Memory B cell (primary cell): Measurements from ENCODE around the gene OR5D16.
"Not testable (repeated sequence)": the region's sequence is repeated elsewhere in the genome, so short reads cannot be mapped to it uniquely, and the experiment has no call there.

ENCODE experiments used
- ATAC-seq: fragments of 150-1000 bp; cut with Tn5 transposase; 2 replicates; pipeline ENCODE4 v1.10.0; 2021; ENCODE audit warnings: low read depth, mild to moderate bottlenecking, moderate library complexity
- DNase-seq, 2 donors: peaks; one replicate each; pipeline ENCODE4 v3.0.0; 2022; ENCODE audit warnings: low spot score in 2 of 2
- H3K27ac Mint-ChIP-seq: one replicate; pipeline ENCODE4 v1.8.0; 2022; ENCODE audit warnings: mild to moderate bottlenecking, moderate library complexity, mixed read lengths
- H3K27me3 Mint-ChIP-seq: one replicate; pipeline ENCODE4 v1.8.0; 2022; ENCODE audit warnings: mixed read lengths
- H3K36me3 Mint-ChIP-seq: one replicate; pipeline ENCODE4 v1.8.0; 2022; ENCODE audit warnings: mild to moderate bottlenecking, mixed read lengths
- H3K4me1 Mint-ChIP-seq: one replicate; pipeline ENCODE4 v1.8.0; 2022; ENCODE audit warnings: mixed read lengths
- H3K4me3 Mint-ChIP-seq: one replicate; pipeline ENCODE4 v1.8.0; 2022; ENCODE audit warnings: mild to moderate bottlenecking, moderate library complexity, mixed read lengths
- H3K9me3 Mint-ChIP-seq: one replicate; pipeline ENCODE4 v1.8.0; 2022; ENCODE audit warnings: mixed read lengths

Gene OR5D16

DNA sequence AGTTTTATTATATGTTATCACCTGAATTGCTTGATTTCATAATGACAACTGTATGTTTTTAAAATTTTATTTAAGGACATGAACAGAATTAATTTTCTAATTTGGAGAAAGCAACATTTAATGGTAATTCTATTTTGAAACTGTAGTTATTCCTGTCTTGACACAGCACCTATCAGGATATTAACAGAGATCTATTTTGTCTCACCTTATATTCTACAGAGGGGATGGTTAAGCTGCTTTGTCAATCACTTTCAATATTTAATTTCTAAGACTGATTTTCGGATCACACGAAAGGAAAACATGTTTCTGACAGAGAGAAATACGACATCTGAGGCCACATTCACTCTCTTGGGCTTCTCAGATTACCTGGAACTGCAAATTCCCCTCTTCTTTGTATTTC, at the start of gene OR5D16:
Gene OR5D16 (plus strand): TSS at position 301 of the 400 bp plus-strand sequence. CDS start 0 bp downstream, at position 301.
- no peak for ATAC-seq
- no peaks in the 10 kb centered on the region for H3K4me1 Mint-ChIP-seq
- DNase-seq = no peak
- H3K27ac Mint-ChIP-seq = no peak within 1 kb of the TSS
- H3K4me3 Mint-ChIP-seq = no peak within 1 kb of the TSS
- H3K27me3 Mint-ChIP-seq = no peaks in the 10 kb centered on the region
- H3K9me3 Mint-ChIP-seq = peaks cover 7% of the 10 kb centered on the region
- H3K36me3 Mint-ChIP-seq = no peaks in the 10 kb centered on the region

DNA sequence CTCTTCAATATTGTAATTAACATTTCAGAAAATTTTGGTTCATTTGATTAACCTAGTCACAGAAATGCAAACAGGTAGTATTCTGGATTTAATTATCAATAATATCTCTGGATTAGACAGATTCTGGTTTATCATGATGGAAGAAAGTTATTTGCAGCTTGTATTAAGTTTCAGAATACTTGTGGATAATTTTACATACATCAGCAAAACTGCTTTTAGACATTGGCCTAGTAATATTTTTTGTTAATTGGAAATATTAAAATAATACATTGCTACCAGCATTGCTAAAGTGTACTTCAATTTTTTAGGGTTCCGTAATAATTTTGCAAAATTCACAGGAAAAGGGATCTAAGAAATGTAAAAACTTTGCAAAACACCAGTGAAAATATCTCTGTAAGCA, 46.9 kb upstream of the OR5D16 start:
- Mint-ChIP-seq H3K4me3 (no peak overlapping the region), H3K4me1 (no peaks in the 10 kb centered on the region), H3K27ac (no peak overlapping the region), H3K9me3 (peaks cover 8% of the 10 kb centered on the region), H3K27me3 (no peaks in the 10 kb centered on the region), H3K36me3 (no peaks in the 10 kb centered on the region)
- ATAC-seq (no peak), DNase-seq (no peak)

DNA sequence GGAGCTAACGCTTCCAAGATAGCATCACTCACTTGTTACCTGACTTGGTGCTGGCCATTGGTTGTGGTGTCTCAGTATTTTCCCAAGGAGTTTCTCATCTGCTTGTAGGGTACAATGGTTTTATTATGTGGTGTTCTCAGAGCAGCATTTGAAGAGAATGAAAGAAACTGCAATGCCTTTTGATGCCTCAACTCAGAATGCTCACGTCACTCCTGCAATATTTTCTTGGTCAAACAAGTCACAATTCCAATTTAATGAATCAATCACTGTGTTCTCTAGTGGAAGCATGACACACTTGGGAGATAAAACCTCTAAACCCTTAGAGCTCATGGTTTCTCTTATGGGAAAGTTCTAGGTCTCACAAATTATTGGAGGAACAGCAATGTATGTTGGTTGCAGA, 45.2 kb upstream of the OR5D16 start:
- ATAC-seq = no peak
- no peaks in the 10 kb centered on the region for H3K4me1 Mint-ChIP-seq
- no peaks in the 10 kb centered on the region for H3K36me3 Mint-ChIP-seq
- no peak overlapping the region for H3K4me3 Mint-ChIP-seq
- no peak overlapping the region for H3K27ac Mint-ChIP-seq
- DNase-seq = no peak
- no peaks in the 10 kb centered on the region for H3K27me3 Mint-ChIP-seq
- H3K9me3 Mint-ChIP-seq = peaks cover 5% of the 10 kb centered on the region

DNA sequence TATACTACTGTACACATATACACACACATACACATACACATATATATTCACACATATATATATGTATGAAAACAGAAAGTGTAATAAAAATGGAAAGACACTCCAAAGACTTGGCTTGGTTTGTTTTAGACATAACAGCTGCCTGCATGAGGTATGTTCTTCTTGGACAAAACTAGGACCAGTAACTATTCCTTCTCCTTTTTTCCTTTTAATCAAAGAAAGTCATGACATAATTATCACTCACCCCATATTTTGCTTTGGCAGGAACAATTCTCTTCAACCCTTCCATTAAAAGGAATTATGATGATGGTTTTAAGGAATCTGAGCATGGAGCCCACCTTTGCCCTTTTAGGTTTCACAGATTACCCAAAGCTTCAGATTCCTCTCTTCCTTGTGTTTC, 43.3 kb upstream of the OR5D16 start, which contains the start of gene OR5D14:
Gene OR5D14 (plus strand): TSS at position 301 of the 400 bp plus-strand sequence. CDS start 0 bp downstream, at position 301.
- H3K4me3 Mint-ChIP-seq = no peak within 1 kb of the TSS
- H3K27me3 Mint-ChIP-seq = no peaks in the 10 kb centered on the region
- H3K9me3 Mint-ChIP-seq = peaks cover 7% of the 10 kb centered on the region
- no peak for ATAC-seq
- H3K36me3 Mint-ChIP-seq = no peaks in the 10 kb centered on the region
- no peak for DNase-seq
- H3K27ac Mint-ChIP-seq = no peak within 1 kb of the TSS
- H3K4me1 Mint-ChIP-seq = no peaks in the 10 kb centered on the region

DNA sequence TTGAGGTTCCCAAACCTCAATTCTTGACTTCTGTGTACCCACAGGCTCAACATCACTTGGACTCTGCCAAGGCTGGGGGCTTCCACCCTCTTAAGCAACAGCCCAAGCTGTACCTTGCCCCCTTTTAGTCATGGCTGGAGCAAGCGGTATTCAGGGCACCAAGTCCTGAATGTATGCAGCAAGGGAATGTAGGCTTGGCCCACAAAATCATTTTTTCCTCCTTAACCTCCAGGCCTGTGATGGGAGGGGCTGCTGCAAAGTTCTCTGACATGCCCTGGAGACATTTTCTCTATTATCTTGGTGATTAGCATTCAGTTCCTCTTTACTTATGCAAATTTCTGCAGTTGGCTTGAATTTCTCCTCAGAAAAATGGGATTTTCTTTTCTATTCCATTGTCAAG, 32.3 kb upstream of the OR5D16 start:
- no peak overlapping the region for H3K4me3 Mint-ChIP-seq
- no peaks in the 10 kb centered on the region for H3K36me3 Mint-ChIP-seq
- DNase-seq (no peak), ATAC-seq (no peak)
- peaks cover 9% of the 10 kb centered on the region for H3K9me3 Mint-ChIP-seq
- H3K27me3 Mint-ChIP-seq = no peaks in the 10 kb centered on the region
- H3K4me1 Mint-ChIP-seq = no peaks in the 10 kb centered on the region
- no peak overlapping the region for H3K27ac Mint-ChIP-seq

DNA sequence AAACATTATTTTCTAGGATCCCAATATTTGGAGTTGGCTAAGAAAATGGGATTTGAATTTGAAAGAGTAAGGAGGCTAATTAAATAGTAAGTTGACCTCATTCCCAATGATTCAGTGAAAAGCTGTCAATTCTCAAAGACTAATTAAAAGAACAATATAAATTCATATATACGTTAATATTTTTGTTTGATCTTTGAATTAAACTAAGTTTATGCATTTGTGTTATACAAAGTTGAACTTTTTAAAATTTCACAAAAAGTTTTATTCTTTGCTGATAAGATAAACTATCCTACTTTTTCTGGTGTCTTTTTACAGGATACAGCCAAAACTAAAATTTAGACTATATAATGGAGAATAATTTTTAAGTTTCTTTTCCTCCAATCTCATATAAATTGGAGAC, 27.5 kb upstream of the OR5D16 start, which contains the start of gene OR5L1:
Gene OR5L1 (plus strand): TSS at position 301 of the 400 bp plus-strand sequence. CDS start 100 bp downstream, outside the sequence.
- no peaks in the 10 kb centered on the region for H3K27me3 Mint-ChIP-seq
- DNase-seq = no peak
- no peak within 1 kb of the TSS for H3K4me3 Mint-ChIP-seq
- H3K36me3 Mint-ChIP-seq = no peaks in the 10 kb centered on the region
- no peak within 1 kb of the TSS for H3K27ac Mint-ChIP-seq
- no peaks in the 10 kb centered on the region for H3K4me1 Mint-ChIP-seq
- ATAC-seq = no peak
- H3K9me3 Mint-ChIP-seq = peaks cover 8% of the 10 kb centered on the region

DNA sequence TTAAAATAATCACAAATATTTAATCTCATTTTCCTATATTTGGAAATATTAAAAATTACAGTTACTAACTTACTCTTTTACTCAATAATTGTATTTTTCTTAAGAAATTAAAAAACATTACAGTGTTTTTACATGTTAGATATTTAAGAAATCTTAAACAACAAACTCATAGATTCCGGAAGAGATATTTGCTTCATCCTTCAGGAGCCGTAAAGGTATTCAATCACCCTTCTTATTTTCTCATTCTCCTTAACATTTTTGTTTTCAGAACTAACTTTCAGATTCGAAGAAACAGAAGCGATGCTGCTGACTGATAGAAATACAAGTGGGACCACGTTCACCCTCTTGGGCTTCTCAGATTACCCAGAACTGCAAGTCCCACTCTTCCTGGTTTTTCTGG, 19.2 kb upstream of the OR5D16 start, which contains the start of gene OR5D18:
Gene OR5D18 (plus strand): TSS at position 301 of the 400 bp plus-strand sequence. CDS start 0 bp downstream, at position 301.
- DNase-seq = no peak
- Mint-ChIP-seq H3K36me3 (peaks cover 2% of the 10 kb centered on the region), H3K27ac (no peak within 1 kb of the TSS), H3K4me3 (no peak within 1 kb of the TSS), H3K27me3 (no peaks in the 10 kb centered on the region), H3K9me3 (peaks cover 10% of the 10 kb centered on the region), H3K4me1 (no peaks in the 10 kb centered on the region)
- ATAC-seq = no peak

DNA sequence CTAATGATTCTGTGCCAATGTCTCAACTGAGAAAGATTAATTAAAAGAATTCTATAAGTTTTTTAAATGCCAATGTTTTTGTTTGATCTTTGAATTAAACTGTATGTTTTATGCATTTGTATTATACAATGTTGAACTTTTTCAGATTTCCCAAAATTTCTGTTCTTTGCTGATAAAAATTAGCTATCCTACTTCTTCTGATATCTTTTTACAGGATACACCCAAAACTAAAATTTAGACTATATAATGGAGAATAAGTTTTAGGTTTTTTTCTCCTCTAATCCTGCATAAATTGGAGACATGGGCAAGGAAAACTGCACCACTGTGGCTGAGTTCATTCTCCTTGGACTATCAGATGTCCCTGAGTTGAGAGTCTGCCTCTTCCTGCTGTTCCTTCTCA, 11.6 kb upstream of the OR5D16 start, which contains the start of gene OR5L2:
Gene OR5L2 (plus strand): TSS at position 301 of the 400 bp plus-strand sequence. CDS start 0 bp downstream, at position 301.
- peaks cover 9% of the 10 kb centered on the region for H3K9me3 Mint-ChIP-seq
- no peaks in the 10 kb centered on the region for H3K4me1 Mint-ChIP-seq
- H3K27ac Mint-ChIP-seq = no peak within 1 kb of the TSS

DNA sequence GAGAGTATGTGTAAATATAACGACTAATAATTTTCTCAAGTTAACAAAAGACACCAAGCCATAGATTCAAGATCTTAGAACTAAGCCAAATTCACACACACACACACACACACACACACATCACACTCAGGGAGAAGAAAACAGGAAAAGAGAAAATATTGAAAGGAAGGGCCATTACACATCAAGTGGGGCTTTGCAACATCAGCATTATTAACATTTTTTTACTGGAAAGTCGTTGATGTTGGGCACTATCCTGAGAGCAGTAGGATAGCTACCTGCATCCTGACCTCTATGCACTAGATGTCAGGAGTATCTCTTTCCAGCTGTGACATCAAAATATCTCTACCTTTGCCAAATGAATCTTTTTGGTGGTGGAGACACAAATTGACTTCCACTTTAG, 8.9 kb downstream of the OR5D16 start:
- Mint-ChIP-seq H3K27ac (no peak overlapping the region), H3K27me3 (no peaks in the 10 kb centered on the region), H3K4me1 (no peaks in the 10 kb centered on the region), H3K36me3 (no peaks in the 10 kb centered on the region), H3K9me3 (peaks cover 2% of the 10 kb centered on the region), H3K4me3 (no peak overlapping the region)
- ATAC-seq (no peak), DNase-seq (no peak)

More for the DNA sequence above, 11.6 kb upstream of the OR5D16 start, which contains the start of gene OR5L2:
- DNase-seq = no peak
- Mint-ChIP-seq H3K36me3 (no peaks in the 10 kb centered on the region), H3K4me3 (no peak within 1 kb of the TSS), H3K27me3 (no peaks in the 10 kb centered on the region)
- ATAC-seq = no peak

DNA sequence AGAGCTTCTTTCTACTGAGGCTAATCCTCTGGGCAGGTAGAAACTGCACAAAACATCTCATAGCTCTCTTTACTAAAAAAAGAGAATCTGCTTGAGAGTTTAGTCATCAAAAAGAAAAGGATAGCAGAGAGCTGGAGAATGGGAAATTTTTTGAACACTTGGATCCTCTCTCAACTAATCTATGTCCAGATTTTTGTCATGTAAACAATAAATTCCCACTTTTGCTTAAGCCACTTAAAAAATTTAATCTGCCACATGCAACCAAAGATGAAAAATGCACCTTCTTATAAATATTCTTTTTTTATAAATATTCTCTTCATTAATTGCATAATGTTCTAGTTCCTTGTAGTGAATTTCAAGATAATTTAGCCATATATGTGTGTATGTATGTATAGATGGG, 10.5 kb downstream of the OR5D16 start:
- H3K4me1 Mint-ChIP-seq = no peaks in the 10 kb centered on the region
- H3K27me3 Mint-ChIP-seq = no peaks in the 10 kb centered on the region
- H3K9me3 Mint-ChIP-seq = peaks cover 5% of the 10 kb centered on the region
- no peak for DNase-seq
- H3K4me3 Mint-ChIP-seq = no peak overlapping the region
- H3K27ac Mint-ChIP-seq = no peak overlapping the region
- ATAC-seq = no peak
- no peaks in the 10 kb centered on the region for H3K36me3 Mint-ChIP-seq

DNA sequence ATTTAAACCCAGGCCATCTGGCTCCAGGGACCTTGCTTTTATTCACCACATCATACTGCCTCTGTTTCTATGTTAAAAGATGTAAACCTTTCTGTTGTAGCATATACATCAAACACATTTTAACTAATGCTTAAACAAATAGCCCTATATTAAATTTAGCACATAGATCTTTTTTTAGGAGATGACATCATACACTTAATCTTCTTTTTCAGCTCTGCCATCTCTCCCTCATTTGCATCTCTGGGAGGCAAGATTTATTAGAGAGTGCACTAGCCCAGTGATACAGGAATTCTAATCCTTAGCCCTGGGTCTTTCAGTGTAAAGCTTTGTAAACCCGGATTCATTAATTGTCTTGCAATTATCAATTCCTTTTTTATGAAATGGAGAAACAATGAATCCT, 13.6 kb downstream of the OR5D16 start:
- H3K4me1 Mint-ChIP-seq = no peaks in the 10 kb centered on the region
- H3K4me3 Mint-ChIP-seq = no peak overlapping the region
- H3K27me3 Mint-ChIP-seq = no peaks in the 10 kb centered on the region
- no peak for DNase-seq
- no peak for ATAC-seq
- peaks cover 7% of the 10 kb centered on the region for H3K9me3 Mint-ChIP-seq
- H3K36me3 Mint-ChIP-seq = no peaks in the 10 kb centered on the region
- H3K27ac Mint-ChIP-seq = no peak overlapping the region

DNA sequence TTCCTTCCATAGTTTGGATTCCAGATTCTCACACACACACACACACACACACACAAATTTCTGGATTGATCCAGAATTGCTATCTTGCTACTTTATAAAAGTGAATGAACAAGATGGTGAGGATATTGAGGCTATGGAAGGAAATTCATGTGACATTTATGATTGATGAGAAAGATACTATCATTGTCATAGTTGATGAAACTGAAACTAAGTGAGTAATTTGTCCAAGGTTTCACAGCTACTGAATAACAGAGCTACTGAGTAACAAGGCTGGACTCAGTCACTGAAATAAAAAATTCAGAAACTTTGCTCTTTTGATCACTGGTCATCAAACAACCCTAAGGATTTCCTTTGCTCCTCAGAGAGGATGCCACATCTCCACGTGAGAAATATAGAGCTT, 16.2 kb downstream of the OR5D16 start:
- no peak overlapping the region for H3K4me3 Mint-ChIP-seq

DNA sequence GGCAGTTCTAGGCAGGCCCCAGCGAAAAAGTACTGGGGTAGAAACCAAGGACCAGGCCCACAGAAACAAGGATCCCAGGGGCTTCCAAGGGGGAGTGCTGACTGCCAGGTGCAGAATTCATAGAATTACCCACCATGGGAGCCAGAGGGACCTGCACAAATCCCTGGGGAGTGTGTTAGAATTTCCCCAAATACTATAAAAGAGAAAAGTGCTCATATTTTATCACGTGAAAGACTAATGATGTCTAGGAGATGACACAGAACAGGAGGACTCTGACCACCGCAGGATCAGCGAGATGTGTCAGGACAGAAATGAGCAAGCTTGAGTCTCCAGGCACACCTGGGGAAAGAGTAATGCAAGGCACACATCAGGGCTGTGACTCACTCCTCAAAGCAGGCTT, 28.8 kb downstream of the OR5D16 start:
- not testable (repeated sequence) for H3K4me3 Mint-ChIP-seq, H3K4me1 Mint-ChIP-seq, DNase-seq, H3K36me3 Mint-ChIP-seq, ATAC-seq, H3K27ac Mint-ChIP-seq, H3K27me3 Mint-ChIP-seq, H3K9me3 Mint-ChIP-seq

More for the DNA sequence above, 16.2 kb downstream of the OR5D16 start:
- H3K27ac Mint-ChIP-seq = no peak overlapping the region
- ATAC-seq = no peak
- H3K9me3 Mint-ChIP-seq = peaks cover 7% of the 10 kb centered on the region
- H3K27me3 Mint-ChIP-seq = no peaks in the 10 kb centered on the region
- no peaks in the 10 kb centered on the region for H3K36me3 Mint-ChIP-seq
- H3K4me1 Mint-ChIP-seq = no peaks in the 10 kb centered on the region
- no peak for DNase-seq

DNA sequence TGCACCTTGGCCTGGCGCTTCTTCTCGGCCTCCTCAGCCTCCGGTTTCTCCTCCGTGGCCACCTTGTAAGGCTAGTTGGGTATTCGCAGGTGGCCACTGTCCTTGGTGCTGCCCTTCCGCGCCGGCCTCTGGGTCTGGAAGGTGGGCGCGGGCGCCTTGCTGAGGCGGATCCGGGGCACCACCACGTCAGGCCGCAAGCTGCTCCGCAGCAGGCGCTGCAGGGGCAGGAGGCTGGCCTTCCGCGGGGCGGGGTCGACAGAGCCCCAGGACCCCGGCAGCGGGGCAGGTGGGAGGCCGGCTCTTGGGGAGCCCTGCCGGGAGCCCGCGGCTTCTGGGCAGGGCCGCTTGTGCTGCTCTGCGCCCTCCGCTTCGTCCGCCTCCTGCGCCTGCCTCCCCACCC, 34.2 kb downstream of the OR5D16 start:
- not testable (repeated sequence) for H3K36me3 Mint-ChIP-seq

DNA sequence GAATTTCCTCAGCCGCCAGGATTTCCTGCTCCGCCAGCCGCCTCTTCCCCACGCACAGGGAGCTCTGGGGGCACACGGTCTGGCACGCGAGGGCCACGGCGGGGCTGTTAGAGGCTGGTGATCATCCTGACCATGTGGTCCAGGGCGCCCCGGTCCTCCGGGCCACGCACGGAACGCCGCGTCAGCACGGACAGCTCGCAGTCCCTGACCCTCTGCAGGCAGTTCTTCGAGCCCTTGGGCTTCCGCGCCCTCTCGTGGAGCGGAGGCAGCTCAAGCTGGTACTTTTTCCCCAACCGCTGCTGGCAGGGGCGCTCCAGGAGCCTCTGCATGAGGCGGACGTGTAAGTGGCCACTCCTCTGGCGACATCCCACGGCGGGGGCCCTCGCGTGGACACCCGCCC, 34.6 kb downstream of the OR5D16 start:
- H3K9me3 Mint-ChIP-seq, H3K27me3 Mint-ChIP-seq, H3K27ac Mint-ChIP-seq, ATAC-seq, H3K36me3 Mint-ChIP-seq, DNase-seq, H3K4me1 Mint-ChIP-seq, H3K4me3 Mint-ChIP-seq: not testable (repeated sequence)

More for the DNA sequence above, 34.2 kb downstream of the OR5D16 start:
- not testable (repeated sequence) for DNase-seq, H3K27me3 Mint-ChIP-seq, H3K9me3 Mint-ChIP-seq, H3K4me3 Mint-ChIP-seq, H3K27ac Mint-ChIP-seq, ATAC-seq, H3K4me1 Mint-ChIP-seq
